Ovary (tissue), 9 donors: Measurements from ENCODE around the gene GRIK1. TPM values are rescaled to one million over a fixed set of nuclear protein-coding genes. Genes with fewer than 3 reads are reported as not detected.

Source experiments
- DNase-seq, 5 donors: peaks; one replicate each; pipeline ENCODE4 v3.0.0-alpha.2; 2019 to 2020
- H3K27ac ChIP-seq, 2 donors: fragments of 200-600 bp; one replicate each; pipeline versions ENCODE4 v1.5.1 to v1.8.0; 2019 to 2022
- H3K27me3 ChIP-seq: fragments of 200-600 bp; one replicate; pipeline ENCODE4 v1.8.0; 2022
- H3K36me3 ChIP-seq: fragments of 200-600 bp; sonication (generic); one replicate; pipeline ENCODE4 v1.5.1; 2019
- H3K4me1 ChIP-seq: one replicate; pipeline ENCODE4 v1.8.1; 2013; ENCODE audit warnings: mild to moderate bottlenecking, moderate library complexity; ENCODE audit not compliant: insufficient read depth
- H3K4me3 ChIP-seq: fragments of 200-600 bp; sonication (generic); one replicate; pipeline ENCODE4 v1.5.1; 2017
- H3K9me3 ChIP-seq, 2 donors: fragments of 200-600 bp in 1 of 2; sonication (generic) in 1 of 2; one replicate each; pipeline versions ENCODE4 v1.5.1 to v1.8.1; 2013 to 2019; ENCODE audit warnings: mild to moderate bottlenecking in 1 of 2, moderate library complexity in 1 of 2
- CTCF ChIP-seq, 3 donors: fragments of 450-650 bp in 2 of 3; fragments of 200-600 bp in 1 of 3; IDR thresholded peaks; one replicate each; pipeline versions ENCODE4 v1.5.1 to v1.8.0; 2016 to 2022; ENCODE audit warnings: antibody characterized with exemption in 3 of 3, mild to moderate bottlenecking in 1 of 3
- EP300 ChIP-seq: sonication (generic); formaldehyde crosslinking; IDR thresholded peaks from one replicate; pipeline ENCODE4 v1.6.1; 2017; ENCODE audit warnings: antibody characterized with exemption
- POLR2A ChIP-seq: fragments of 450-650 bp; IDR thresholded peaks from one replicate; pipeline ENCODE4 v1.6.1; 2017; ENCODE audit warnings: antibody characterized with exemption, mild to moderate bottlenecking, moderate library complexity
- WGBS, 3 donors: extraction: QIAGEN DNeasy Blood & Tissue Kit in 1 of 3; methylation state at CpG; one replicate each; pipeline versions ENCODE4 v1.1.5 to v1.1.7; 2013 to 2017; 5-methylcytosine and 5-hydroxymethylcytosine counted together
- intact Hi-C, 4 donors: fragments of 100-400 bp; cut with DNase I; formaldehyde crosslinking; loops; one replicate each; pipeline versions ENCODE4 v1.11.0 to v1.15.1; 2022 to 2023
- polyA plus RNA-seq, 2 donors: library from polyadenylated mRNA; stranded (reverse); fragments of 200-250 nt in 1 of 2; fragments of 350-450 nt in 1 of 2; fragmentation: Illumina TruSeq in 1 of 2; extraction: RNeasy Lipid Tissue Mini Kit (QIAGEN cat#74804) in 1 of 2; gene quantifications; one replicate each; pipeline ENCODE4 v1.2.3, GENCODE V29; 2013 to 2014
- total RNA-seq, 7 donors: library from RNA; depleted of rRNA in 2 of 7; stranded (reverse); fragments of >200 nt in 2 of 7; fragmentation: NEBNext Ultra II Directional in 3 of 7; extraction: Animal tissue kit (Norgen Biotek cat#: 25700) in 3 of 7; gene quantifications; one replicate each; pipeline versions ENCODE4 v1.1.0 to v1.2.4, GENCODE V29; 2016 to 2023
- donor health status: DM: no; HTN: no; CAD: no; lungs with moderate emphysema.
- donor health status: DM: no; HTN: no; CAD: no.
- donor health status: Bipolar disorder and iron deficiency.
- donor health status: DM: yes; HTN: yes; CAD: no.
- donor health status: DM: no; HTN: no; CAD: no.
- donor health status: DM: yes; HTN: yes; CAD: no.

Gene GRIK1
- total and polyA plus RNA-seq, 9 donors = 0.15 to 1.3 (median 0.34) TPM; not detected in 4

- intact Hi-C loops = no loop called here
- WGBS, 3 donors = 80 to 85% (median 83%) methylated on average over 5 of the region's 5 CpGs
- Histone ChIP-seq H3K27me3 (no peaks in the 10 kb centered on the region), H3K36me3 (no peaks in the 10 kb centered on the region), H3K4me1 (no peaks in the 10 kb centered on the region), H3K27ac (no peak overlapping the region), H3K9me3 (no peaks in the 10 kb centered on the region), H3K4me3 (no peak overlapping the region)
- no peak for DNase-seq
- TF ChIP-seq EP300 = no peak
- TF ChIP-seq CTCF (IDR thresholded peaks at IDR 0.05) = no peak
Observed at GRCh38 chr21:29721221-29721620, 218.6 kb downstream of the GRIK1 start.

DNA sequence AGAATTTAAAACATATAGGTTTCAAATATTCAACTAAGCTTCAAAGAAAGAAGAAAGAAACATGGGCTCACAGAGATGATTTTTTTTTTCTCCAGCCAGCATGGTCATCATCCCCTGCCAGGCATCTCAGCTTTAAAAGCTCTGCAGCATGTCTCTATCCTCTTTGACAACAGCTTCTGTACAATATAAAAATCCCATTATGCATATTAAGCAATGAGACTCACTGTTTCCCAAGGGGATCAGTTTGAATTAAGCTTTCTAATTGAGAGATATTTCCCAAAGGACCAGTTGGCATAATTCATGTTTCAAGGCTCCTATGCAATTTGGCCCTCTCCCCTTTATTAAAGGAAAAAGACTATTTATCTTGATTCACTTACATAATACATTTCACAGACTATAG is 220.3 kb downstream of the GRIK1 start:
- no peaks in the 10 kb centered on the region for H3K27me3 ChIP-seq
- H3K9me3 ChIP-seq = no peaks in the 10 kb centered on the region
- H3K4me1 ChIP-seq = no peaks in the 10 kb centered on the region
- no peak overlapping the region for H3K27ac ChIP-seq
- TF ChIP-seq POLR2A (no peak), EP300 (no peak), CTCF (IDR thresholded peaks at IDR 0.05) (no peak)
- intact Hi-C loops = no loop called here
- no peak overlapping the region for H3K4me3 ChIP-seq
- no peaks in the 10 kb centered on the region for H3K36me3 ChIP-seq
- DNase-seq = no peak

- Histone ChIP-seq H3K4me1 (no peaks in the 10 kb centered on the region), H3K27me3 (no peaks in the 10 kb centered on the region), H3K9me3 (no peaks in the 10 kb centered on the region), H3K4me3 (no peak overlapping the region), H3K36me3 (no peaks in the 10 kb centered on the region), H3K27ac (no peak overlapping the region)
- TF ChIP-seq CTCF (IDR thresholded peaks at IDR 0.05) = no peak
- no peak for TF ChIP-seq POLR2A
- no peak for TF ChIP-seq EP300
- no peak for DNase-seq
- intact Hi-C loops = no loop called here
- WGBS, 3 donors = 92 to 95% (median 94%) methylated on average over 3 of the region's 3 CpGs
Observed at GRCh38 chr21:29718081-29718815, 221.5 kb downstream of the GRIK1 start.

- Histone ChIP-seq H3K4me1 (no peaks in the 10 kb centered on the region), H3K27me3 (no peaks in the 10 kb centered on the region), H3K36me3 (no peaks in the 10 kb centered on the region), H3K4me3 (no peak overlapping the region), H3K27ac (no peak overlapping the region), H3K9me3 (no peaks in the 10 kb centered on the region)
- intact Hi-C loops = no loop called here
- TF ChIP-seq EP300 (no peak), POLR2A (no peak), CTCF (IDR thresholded peaks at IDR 0.05) (no peak)
- no peak for DNase-seq
- WGBS, 3 donors = 81 to 94% (median 84%) methylated on average over 1 of the region's 1 CpG
Observed at GRCh38 chr21:29717659-29718058, 222.1 kb downstream of the GRIK1 start.
